Measurements from ENCODE around the gene EPB41. TPM values are rescaled to one million over a fixed set of nuclear protein-coding genes. Genes with fewer than 3 reads are reported as not detected.

The EPB41 gene
- total and polyA plus RNA-seq, 2 experiments from 2014 or later, result 26.8 to 112 TPM

DNA sequence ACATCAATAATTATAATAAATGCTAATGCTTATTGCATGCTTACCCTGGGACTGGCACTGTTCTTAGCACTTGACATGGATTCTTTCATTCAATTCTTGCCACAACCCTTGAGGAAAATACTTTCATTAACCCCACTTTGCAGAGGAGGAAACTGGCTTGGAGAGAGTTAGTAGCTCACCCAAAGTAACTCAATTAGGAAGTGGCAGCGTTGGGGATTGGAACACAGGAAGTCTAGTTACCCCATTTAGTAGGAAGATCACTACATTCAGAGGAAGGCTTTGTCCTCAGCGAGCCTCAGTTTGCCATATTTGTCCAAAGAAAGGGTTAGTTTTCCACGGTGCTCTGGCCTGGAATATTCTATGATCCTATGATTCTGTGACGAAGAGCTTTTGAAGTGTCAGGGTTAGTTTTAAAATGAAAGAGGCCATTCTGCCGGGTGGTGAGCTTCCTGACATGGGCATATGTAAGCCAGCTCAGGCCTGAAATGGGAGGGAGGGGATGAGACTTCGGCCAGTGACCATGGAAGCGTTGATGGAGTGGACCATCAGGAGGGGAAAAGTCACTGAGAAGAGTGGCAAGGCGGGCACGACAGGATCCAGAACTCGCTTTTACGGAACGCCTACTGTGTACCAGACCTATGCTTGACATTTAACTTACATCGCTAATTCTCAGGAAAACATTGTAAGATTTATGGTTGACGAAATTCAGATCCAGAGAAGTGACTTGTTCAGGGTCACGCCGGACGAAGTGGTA is 28.2 kb upstream of the EPB41 start:
- Histone ChIP-seq H3K27me3 (ENCODE audit: insufficient read depth) (peaks cover 16% of the 10 kb centered on the region; the same call in 1 of the 2 replicates), H3K79me2 (replicated peaks; ENCODE audit: insufficient read depth) (no peaks in the 10 kb centered on the region), H3K4me2 (peak overlapping the region; percentile 81), H3K36me3 (ENCODE audit: insufficient read depth) (no peaks in the 10 kb centered on the region), H3K4me3 (peak overlapping the region; percentile 95), H4K20me1 (replicated peaks; ENCODE audit: insufficient read depth) (no peaks in the 10 kb centered on the region), H3K9me2 (ENCODE audit: insufficient read depth) (no peaks in the 10 kb centered on the region), H3F3A (replicated peaks; ENCODE audit: low read depth) (peaks cover 11% of the 10 kb centered on the region), H3K27ac (ENCODE audit: low read depth) (no peak overlapping the region), H3K4me1 (ENCODE audit: insufficient read depth) (peaks cover 34% of the 10 kb centered on the region), H2AFZ (peak overlapping the region; percentile 80)
- DNase-seq (ENCODE audit: low spot score) (no peak), ATAC-seq (no peak)
- Mint-ChIP-seq H3K36me3 (ENCODE audit: low read depth) (no peaks in the 10 kb centered on the region), H3K9me3 (no peaks in the 10 kb centered on the region; the same call in 2 of the 3 replicates), H3K4me1 (peaks cover 46% of the 10 kb centered on the region), H3K4me3 (peak overlapping the region; percentile 79), H3K27ac (no peak overlapping the region), H3K27me3 (ENCODE audit: insufficient read depth, low read depth, poor library complexity) (peaks cover 38% of the 10 kb centered on the region)
- no peak for TF ChIP-seq EZH2phosphoT487 (IDR thresholded peaks at IDR 0.05; ENCODE audit: unreplicated experiment)
- TF ChIP-seq, protein P1, sequence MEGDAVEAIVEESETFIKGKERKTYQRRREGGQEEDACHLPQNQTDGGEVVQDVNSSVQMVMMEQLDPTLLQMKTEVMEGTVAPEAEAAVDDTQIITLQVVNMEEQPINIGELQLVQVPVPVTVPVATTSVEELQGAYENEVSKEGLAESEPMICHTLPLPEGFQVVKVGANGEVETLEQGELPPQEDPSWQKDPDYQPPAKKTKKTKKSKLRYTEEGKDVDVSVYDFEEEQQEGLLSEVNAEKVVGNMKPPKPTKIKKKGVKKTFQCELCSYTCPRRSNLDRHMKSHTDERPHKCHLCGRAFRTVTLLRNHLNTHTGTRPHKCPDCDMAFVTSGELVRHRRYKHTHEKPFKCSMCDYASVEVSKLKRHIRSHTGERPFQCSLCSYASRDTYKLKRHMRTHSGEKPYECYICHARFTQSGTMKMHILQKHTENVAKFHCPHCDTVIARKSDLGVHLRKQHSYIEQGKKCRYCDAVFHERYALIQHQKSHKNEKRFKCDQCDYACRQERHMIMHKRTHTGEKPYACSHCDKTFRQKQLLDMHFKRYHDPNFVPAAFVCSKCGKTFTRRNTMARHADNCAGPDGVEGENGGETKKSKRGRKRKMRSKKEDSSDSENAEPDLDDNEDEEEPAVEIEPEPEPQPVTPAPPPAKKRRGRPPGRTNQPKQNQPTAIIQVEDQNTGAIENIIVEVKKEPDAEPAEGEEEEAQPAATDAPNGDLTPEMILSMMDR (conservative IDR thresholded peaks at IDR 0.05; ENCODE audit: low read depth in 2 of 2), result no peak
- TF ChIP-seq NANOG (IDR thresholded peaks at IDR 0.05; ENCODE audit: borderline replicate concordance), result no peak
- TF ChIP-seq EZH2 (IDR thresholded peaks at IDR 0.05; ENCODE audit: low read depth, unreplicated experiment), result no peak
- no peak for TF ChIP-seq JUNB (IDR thresholded peaks at IDR 0.05; ENCODE audit: unreplicated experiment)
- TF ChIP-seq, protein P2, sequence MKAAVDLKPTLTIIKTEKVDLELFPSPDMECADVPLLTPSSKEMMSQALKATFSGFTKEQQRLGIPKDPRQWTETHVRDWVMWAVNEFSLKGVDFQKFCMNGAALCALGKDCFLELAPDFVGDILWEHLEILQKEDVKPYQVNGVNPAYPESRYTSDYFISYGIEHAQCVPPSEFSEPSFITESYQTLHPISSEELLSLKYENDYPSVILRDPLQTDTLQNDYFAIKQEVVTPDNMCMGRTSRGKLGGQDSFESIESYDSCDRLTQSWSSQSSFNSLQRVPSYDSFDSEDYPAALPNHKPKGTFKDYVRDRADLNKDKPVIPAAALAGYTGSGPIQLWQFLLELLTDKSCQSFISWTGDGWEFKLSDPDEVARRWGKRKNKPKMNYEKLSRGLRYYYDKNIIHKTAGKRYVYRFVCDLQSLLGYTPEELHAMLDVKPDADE (IDR thresholded peaks at IDR 0.05), result no peak
- no peak for TF ChIP-seq ZNF462 (CRISPR knock-in tag; IDR thresholded peaks at IDR 0.05)
- no peak for TF ChIP-seq REST (IDR thresholded peaks at IDR 0.05; ENCODE audit: unreplicated experiment)
- TF ChIP-seq CREB1 (CRISPR knock-in tag; IDR thresholded peaks at IDR 0.05; ENCODE audit: low read depth), result no peak
- no peak for TF ChIP-seq ZNF114 (CRISPR knock-in tag; IDR thresholded peaks at IDR 0.05)
- no peak for TF ChIP-seq ZNF331 (CRISPR knock-in tag; IDR thresholded peaks at IDR 0.05; ENCODE audit: low read depth)
- no peak for TF ChIP-seq POLR2AphosphoS5 (IDR thresholded peaks at IDR 0.05; ENCODE audit: low read depth)
